NCI-H345 treated with DMSO at 0.1 percent for 48 hours (cell line): ENCODE data around the gene SHROOM4.

Source experiments
- DNase-seq: peaks from one replicate; lab custom pipeline; 2025; ENCODE audit not compliant: unreplicated experiment; lab: John Stamatoyannopoulos, UW

Gene SHROOM4

DNA sequence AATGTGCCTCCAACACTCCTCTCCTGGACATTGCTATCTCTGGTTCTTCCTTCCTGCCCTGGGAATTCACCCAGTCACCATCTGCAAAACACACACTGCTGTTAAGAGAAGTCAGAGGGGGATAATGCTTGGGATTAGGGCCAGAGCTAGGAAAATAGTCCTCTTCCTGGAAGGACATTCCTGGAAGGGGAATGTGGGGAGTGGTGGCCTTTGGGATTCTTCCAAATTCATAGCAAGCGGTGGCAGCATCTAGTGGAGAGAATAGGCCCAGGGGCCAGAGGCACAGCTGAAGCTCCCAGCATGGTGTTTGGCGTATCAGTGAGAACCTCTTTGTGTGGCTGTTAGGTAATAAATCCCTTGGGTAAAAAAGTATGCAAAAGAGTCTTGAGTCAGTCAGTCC is 34.3 kb downstream of the SHROOM4 start:
- DNase-seq: no peak

GRCh38 chrX:50778272-50778671 is 35.7 kb downstream of the SHROOM4 start:
- no peak for DNase-seq

GRCh38 chrX:50776248-50776647 is 37.7 kb downstream of the SHROOM4 start:
- DNase-seq: no peak

GRCh38 chrX:50771382-50771781 is 42.6 kb downstream of the SHROOM4 start:
- no peak for DNase-seq

DNA sequence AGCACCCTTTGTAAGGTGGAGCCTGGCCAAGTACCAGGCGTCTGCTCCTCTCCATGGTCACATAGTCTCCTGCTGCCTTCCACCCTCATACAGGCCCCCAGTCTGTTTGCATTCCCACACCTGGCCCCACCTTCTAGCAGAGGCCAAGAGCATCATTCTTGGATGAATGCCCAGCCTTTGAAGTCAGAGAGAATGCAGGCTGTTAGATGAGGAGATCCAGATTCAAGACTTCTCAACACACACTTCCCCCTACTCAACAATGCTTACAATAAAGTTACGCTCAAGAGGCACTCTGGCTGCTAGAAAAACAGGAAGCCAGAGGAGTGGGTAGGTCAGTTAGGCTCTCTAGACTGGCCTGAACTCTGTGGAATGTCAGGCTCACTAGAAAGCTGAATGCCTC is 43.3 kb downstream of the SHROOM4 start:
- no peak for DNase-seq

- no peak for DNase-seq
Measured at GRCh38 chrX:50769389-50770063, 44.5 kb downstream of the SHROOM4 start.

DNA sequence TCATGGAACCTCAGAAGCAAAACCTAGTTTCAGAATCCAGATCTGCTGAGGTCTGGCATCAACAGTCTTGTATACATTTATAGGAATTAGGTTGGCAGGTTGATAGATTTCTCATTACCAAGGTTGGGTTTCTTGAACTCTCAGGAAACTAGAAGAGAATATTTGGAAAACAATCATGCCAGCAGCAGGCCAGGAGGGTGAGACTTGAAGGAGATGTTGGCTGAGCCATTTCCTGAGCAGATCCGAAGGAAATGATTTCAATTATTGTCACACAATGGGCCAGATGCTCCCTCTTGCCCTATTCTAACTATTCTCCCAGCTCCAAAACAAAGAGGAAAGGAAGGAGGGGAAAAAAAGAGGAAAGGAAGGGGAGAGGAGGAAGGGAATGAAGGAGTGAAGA is 45.2 kb downstream of the SHROOM4 start:
- no peak for DNase-seq

DNA sequence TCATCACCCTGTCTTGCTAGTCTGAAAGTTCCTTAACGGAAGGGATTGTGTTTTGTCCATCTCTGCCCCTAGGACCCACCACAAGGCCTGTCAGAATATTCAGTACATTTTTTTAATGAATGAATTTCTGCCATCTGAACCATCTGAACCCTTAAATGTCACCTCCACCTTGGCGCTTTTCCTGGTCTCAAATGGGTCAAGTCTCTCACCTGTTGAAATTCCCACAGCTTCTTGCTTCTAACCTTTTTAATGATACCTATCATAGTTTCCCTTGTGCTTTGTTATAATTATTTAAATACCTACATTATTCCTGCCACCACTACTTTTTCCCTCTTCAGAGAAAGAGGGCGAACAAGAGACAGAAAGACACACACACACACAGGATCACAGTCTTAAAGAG is 48.0 kb downstream of the SHROOM4 start:
- DNase-seq: no peak

DNA sequence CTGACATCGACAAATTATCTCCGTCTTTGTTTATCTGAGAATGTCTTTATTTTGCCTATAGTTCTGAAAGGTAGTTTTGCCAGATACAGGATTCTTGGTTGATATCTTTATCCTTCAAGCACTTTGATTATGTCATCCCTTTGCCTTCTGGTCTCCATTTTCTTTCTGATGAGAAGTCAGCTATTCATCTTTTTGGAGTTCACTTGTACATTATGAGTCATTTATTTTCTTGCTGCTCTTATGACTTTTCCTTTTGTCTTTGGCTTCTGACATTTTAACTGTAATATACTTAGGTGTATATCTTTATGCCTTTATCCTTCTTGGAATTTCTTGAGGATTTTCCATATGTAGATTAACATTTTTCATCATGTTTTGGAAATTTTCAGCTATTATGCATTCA is 51.4 kb downstream of the SHROOM4 start:
- no peak for DNase-seq

- no peak for DNase-seq
Measured at GRCh38 chrX:50756276-50756675, 57.7 kb downstream of the SHROOM4 start.

GRCh38 chrX:50751091-50751490 is 62.9 kb downstream of the SHROOM4 start:
- DNase-seq: no peak

- no peak for DNase-seq
Measured at GRCh38 chrX:50747471-50747900, 66.5 kb downstream of the SHROOM4 start.

- DNase-seq: no peak
Measured at GRCh38 chrX:50736656-50737055, 77.3 kb downstream of the SHROOM4 start.

- DNase-seq: no peak
Measured at GRCh38 chrX:50726296-50726695, 87.7 kb downstream of the SHROOM4 start.

DNA sequence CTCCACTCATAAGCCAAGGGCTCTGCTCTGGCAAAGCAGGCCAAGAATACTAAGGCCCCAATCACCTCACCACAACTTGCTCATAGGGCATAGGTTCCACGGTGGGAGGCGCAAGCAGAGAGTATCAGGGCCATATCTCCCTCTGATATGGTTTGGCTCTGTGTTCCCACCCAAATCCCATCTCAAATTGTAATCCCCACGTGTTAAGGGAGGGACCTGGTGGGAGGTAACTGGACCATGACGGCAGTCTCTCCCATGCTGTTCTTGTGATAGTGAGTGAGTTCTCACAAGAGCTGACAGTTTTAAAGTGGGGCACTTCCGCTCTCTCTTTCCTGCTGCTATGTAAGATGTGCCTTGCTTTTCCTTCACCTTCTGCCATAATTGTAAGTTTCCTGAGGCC is 88.7 kb downstream of the SHROOM4 start:
- no peak for DNase-seq

- no peak for DNase-seq
Measured at GRCh38 chrX:50723006-50723405, 91.0 kb downstream of the SHROOM4 start.

GRCh38 chrX:50721764-50722521 is 92.1 kb downstream of the SHROOM4 start:
- DNase-seq: no peak

GRCh38 chrX:50719614-50720013 is 94.4 kb downstream of the SHROOM4 start:
- no peak for DNase-seq

GRCh38 chrX:50718776-50719175 is 95.2 kb downstream of the SHROOM4 start:
- DNase-seq: no peak

GRCh38 chrX:50716706-50717105 is 97.3 kb downstream of the SHROOM4 start:
- no peak for DNase-seq

GRCh38 chrX:50712777-50713176 is 101.2 kb downstream of the SHROOM4 start:
- DNase-seq: no peak

- DNase-seq: no peak
Measured at GRCh38 chrX:50711907-50712306, 102.1 kb downstream of the SHROOM4 start.
